Mucosa of rectum (tissue), 2 donors: ENCODE data around the gene PGAM2.

ENCODE experiments used
- H3K27ac ChIP-seq, 2 donors: one replicate each; pipeline ENCODE4 v1.7.0; 2013; ENCODE audit warnings: inconsistent platforms in 2 of 2, low read depth in 2 of 2, low read length in 2 of 2
- H3K27me3 ChIP-seq, 2 donors: one replicate each; pipeline ENCODE4 v1.7.0; 2013; ENCODE audit warnings: low read length in 2 of 2; ENCODE audit not compliant: control insufficient read depth in 2 of 2, insufficient read depth in 2 of 2
- H3K36me3 ChIP-seq, 2 donors: one replicate each; pipeline ENCODE4 v1.7.0; 2013; ENCODE audit warnings: low read length in 2 of 2; ENCODE audit not compliant: control insufficient read depth in 2 of 2, insufficient read depth in 2 of 2
- H3K4me1 ChIP-seq, 2 donors: one replicate each; pipeline ENCODE4 v1.7.0; 2013; ENCODE audit warnings: low read length in 2 of 2, mild to moderate bottlenecking in 1 of 2; ENCODE audit not compliant: control insufficient read depth in 2 of 2, insufficient read depth in 2 of 2
- H3K4me3 ChIP-seq, 2 donors: one replicate each; pipeline ENCODE4 v1.7.0; 2013; ENCODE audit warnings: low read length in 2 of 2
- H3K9ac ChIP-seq, 2 donors: one replicate each; pipeline ENCODE4 v1.7.0; 2013; ENCODE audit warnings: low read length in 2 of 2, low read depth in 1 of 2, mild to moderate bottlenecking in 1 of 2
- H3K9me3 ChIP-seq, 2 donors: one replicate each; pipeline ENCODE4 v1.7.0; 2013; ENCODE audit warnings: low read length in 2 of 2; ENCODE audit not compliant: control insufficient read depth in 2 of 2
- donor health status: healthy.
- donor health status: Normal muscosa, but diverticular disease.

PGAM2 gene

GRCh38 chr7:44075296-44076075 lies 10.1 kb upstream of the PGAM2 start:
- Histone ChIP-seq H3K27me3 (no peaks in the 10 kb centered on the region), H3K9me3 (no peaks in the 10 kb centered on the region), H3K4me1 (peaks cover 23 to 35% of the 10 kb centered on the region in 2 donors), H3K36me3 (peaks cover 40 to 60% of the 10 kb centered on the region in 2 donors), H3K27ac (no peak overlapping the region), H3K9ac (no peak overlapping the region), H3K4me3 (no peak overlapping the region)

GRCh38 chr7:44074349-44074695 lies 9.0 kb upstream of the PGAM2 start:
- H3K4me3 ChIP-seq: no peak overlapping the region
- H3K9ac ChIP-seq: peak overlapping the region; percentile 52 to 65
- no peaks in the 10 kb centered on the region for H3K27me3 ChIP-seq
- H3K9me3 ChIP-seq: no peaks in the 10 kb centered on the region
- peaks cover 23 to 35% of the 10 kb centered on the region in 2 donors for H3K4me1 ChIP-seq
- H3K27ac ChIP-seq: peak overlapping the region; percentile 84 to 85
- H3K36me3 ChIP-seq: peaks cover 38 to 49% of the 10 kb centered on the region in 2 donors

GRCh38 chr7:44073664-44074348 lies 8.4 kb upstream of the PGAM2 start:
- Histone ChIP-seq H3K4me1 (peaks cover 23 to 35% of the 10 kb centered on the region in 2 donors), H3K9ac (peak overlapping the region; percentile 52 to 65), H3K27me3 (no peaks in the 10 kb centered on the region), H3K27ac (peak overlapping the region; percentile 84 to 85), H3K4me3 (peak overlapping the region; percentile 15 to 55), H3K36me3 (peaks cover 33 to 44% of the 10 kb centered on the region in 2 donors), H3K9me3 (no peaks in the 10 kb centered on the region)

GRCh38 chr7:44072364-44073231 lies 7.2 kb upstream of the PGAM2 start:
- Histone ChIP-seq H3K4me1 (peaks cover 23 to 35% of the 10 kb centered on the region in 2 donors), H3K27ac (peak overlapping the region; percentile 9 to 84), H3K36me3 (peaks cover 23 to 32% of the 10 kb centered on the region in 2 donors), H3K9me3 (no peaks in the 10 kb centered on the region), H3K9ac (peak overlapping the region in 1 of 2 donors; percentile 65), H3K27me3 (no peaks in the 10 kb centered on the region), H3K4me3 (no peak overlapping the region)

GRCh38 chr7:44071726-44072363 lies 6.5 kb upstream of the PGAM2 start:
- Histone ChIP-seq H3K27ac (peak overlapping the region; percentile 13 to 20), H3K9ac (no peak overlapping the region)

GRCh38 chr7:44068054-44068453 lies 2.7 kb upstream of the PGAM2 start:
- Histone ChIP-seq H3K36me3 (peaks cover 3 to 6% of the 10 kb centered on the region in 2 donors), H3K27me3 (peaks cover 0 to 2% of the 10 kb centered on the region in 2 donors), H3K4me1 (peaks cover 19 to 22% of the 10 kb centered on the region in 2 donors), H3K9ac (no peak overlapping the region), H3K4me3 (no peak overlapping the region), H3K9me3 (no peaks in the 10 kb centered on the region), H3K27ac (no peak overlapping the region)

More at GRCh38 chr7:44071726-44072363, 6.5 kb upstream of the PGAM2 start:
- peaks cover 15 to 25% of the 10 kb centered on the region in 2 donors for H3K36me3 ChIP-seq
- peaks cover 23 to 35% of the 10 kb centered on the region in 2 donors for H3K4me1 ChIP-seq
- H3K4me3 ChIP-seq: no peak overlapping the region
- no peaks in the 10 kb centered on the region for H3K9me3 ChIP-seq
- no peaks in the 10 kb centered on the region for H3K27me3 ChIP-seq

- no peak overlapping the region for H3K27ac ChIP-seq
- H3K9me3 ChIP-seq: no peaks in the 10 kb centered on the region
- H3K4me1 ChIP-seq: peaks cover 12 to 15% of the 10 kb centered on the region in 2 donors
Observed at GRCh38 chr7:44067064-44067951, 1.9 kb upstream of the PGAM2 start.

GRCh38 chr7:44066494-44067063 lies 1.2 kb upstream of the PGAM2 start:
- Histone ChIP-seq H3K27me3 (peaks cover 0 to 2% of the 10 kb centered on the region in 2 donors), H3K4me3 (no peak overlapping the region), H3K27ac (no peak overlapping the region), H3K9me3 (no peaks in the 10 kb centered on the region), H3K9ac (no peak overlapping the region), H3K4me1 (peaks cover 8% of the 10 kb centered on the region in 2 donors), H3K36me3 (peaks cover 0 to 5% of the 10 kb centered on the region in 2 donors)

More at GRCh38 chr7:44067064-44067951, 1.9 kb upstream of the PGAM2 start:
- Histone ChIP-seq H3K27me3 (peaks cover 0 to 2% of the 10 kb centered on the region in 2 donors), H3K9ac (no peak overlapping the region), H3K4me3 (no peak overlapping the region), H3K36me3 (no peaks in the 10 kb centered on the region)
